SK-N-SH (cell line): ENCODE data around the gene PLCXD1. TPM values are rescaled to one million over a fixed set of nuclear protein-coding genes. Genes with fewer than 3 reads are reported as not detected.
A peak's percentile ranks its signal among the peaks of the same experiment; 100 is the strongest.

ENCODE experiments used
- CTCF ChIA-PET: fragments of 300-600, 350-600 bp; formaldehyde crosslinking; extraction: SDS; loops from one replicate; lab custom pipeline; 2021; lab: Yijun Ruan, JAX
- POLR2A ChIA-PET: fragments of 350-600 bp; sonication (Branson Sonifier 250); formaldehyde crosslinking; extraction: SDS; loops from one replicate; lab custom pipeline; 2020; ENCODE audit warnings: antibody characterized with exemption, inconsistent platforms; lab: Yijun Ruan, JAX
- DNase-seq: peaks from one replicate; pipeline ENCODE4 v3.0.0; 2012
- H2AFZ ChIP-seq: fragments of 200-600 bp; sonication (generic); 2 replicates; pipeline ENCODE4 v1.8.1; 2016; ENCODE audit warnings: antibody characterized with exemption, mild to moderate bottlenecking, low read depth
- H3F3A ChIP-seq: fragments of 200-600 bp; sonication (generic); replicated peaks from 2 replicates; pipeline ENCODE3; 2016; ENCODE audit warnings: antibody characterized with exemption, mild to moderate bottlenecking; ENCODE audit not compliant: insufficient read depth
- H3K27ac ChIP-seq, 2 experiments: fragments of 200-500 bp in 1 of 2; fragments of 200-600 bp in 1 of 2; sonication (Bioruptor generic) in 1 of 2; sonication (generic), shearing (Covaris generic) in 1 of 2; 2 replicates each; pipeline versions ENCODE4 v1.5.1 to v1.6.1; 2014 to 2016; ENCODE audit warnings: low read depth in 2 of 2, inconsistent platforms in 1 of 2, low read length in 1 of 2, mild to moderate bottlenecking in 1 of 2, mixed read lengths in 1 of 2
- H3K27me3 ChIP-seq: fragments of 200-600 bp; sonication (generic), shearing (Covaris generic); 2 replicates; pipeline ENCODE4 v1.6.1; 2016; ENCODE audit warnings: mixed run types; ENCODE audit not compliant: insufficient read depth
- H3K36me3 ChIP-seq, 2 experiments: fragments of 200-500 bp in 1 of 2; fragments of 200-600 bp in 1 of 2; sonication (Bioruptor generic) in 1 of 2; sonication (generic) in 1 of 2; replicated peaks in 1 of 2; 2 replicates each; pipeline versions ENCODE3 to v1.5.1; 2014 to 2016; ENCODE audit warnings: low read length in 1 of 2, mild to moderate bottlenecking in 1 of 2; ENCODE audit not compliant: insufficient read depth in 2 of 2, control insufficient read depth in 1 of 2
- H3K4me1 ChIP-seq, 2 experiments: fragments of 200-500 bp in 1 of 2; fragments of 200-600 bp in 1 of 2; sonication (Bioruptor generic) in 1 of 2; sonication (generic), shearing (Covaris generic) in 1 of 2; 2 replicates each; pipeline versions ENCODE4 v1.5.1 to v1.6.1; 2014 to 2016; ENCODE audit warnings: low read depth in 1 of 2, low read length in 1 of 2, mixed run types in 1 of 2; ENCODE audit not compliant: insufficient read depth in 2 of 2, control insufficient read depth in 1 of 2
- H3K4me2 ChIP-seq: fragments of 200-600 bp; sonication (generic), shearing (Covaris generic); 2 replicates; pipeline ENCODE4 v1.6.1; 2017; ENCODE audit warnings: mixed run types
- H3K4me3 ChIP-seq, 2 experiments: fragments of 200-500 bp in 1 of 2; fragments of 200-600 bp in 1 of 2; sonication (Bioruptor generic) in 1 of 2; sonication (generic), shearing (Covaris generic) in 1 of 2; 2 replicates each; pipeline versions ENCODE4 v1.5.1 to v1.8.1; 2014 to 2016; ENCODE audit warnings: low read depth in 2 of 2, inconsistent platforms in 1 of 2, low read length in 1 of 2, mild to moderate bottlenecking in 1 of 2, mixed read lengths in 1 of 2, moderate library complexity in 1 of 2
- H3K79me2 ChIP-seq: fragments of 200-600 bp; sonication (generic); 2 replicates; pipeline ENCODE4 v1.8.1; 2017; ENCODE audit warnings: mild to moderate bottlenecking; ENCODE audit not compliant: insufficient read depth
- H3K9ac ChIP-seq: fragments of 200-600 bp; sonication (generic); 2 replicates; pipeline ENCODE4 v1.6.1; 2017; ENCODE audit warnings: mixed run types
- H3K9me2 ChIP-seq: fragments of 200-600 bp; sonication (generic); 2 replicates; pipeline ENCODE4 v1.6.1; 2017; ENCODE audit warnings: mixed run types
- H3K9me3 ChIP-seq: fragments of 200-600 bp; sonication (generic); 2 replicates; pipeline ENCODE4 v1.6.1; 2017; ENCODE audit warnings: mixed run types, mild to moderate bottlenecking, moderate library complexity
- H4K20me1 ChIP-seq: fragments of 200-600 bp; sonication (generic); 2 replicates; pipeline ENCODE4 v1.6.1; 2017; ENCODE audit warnings: mild to moderate bottlenecking, mixed run types; ENCODE audit not compliant: insufficient read depth
- CTCF ChIP-seq: fragments of 200-600 bp; sonication (generic); IDR thresholded peaks from 2 replicates; pipeline ENCODE4 v1.6.1; 2017; ENCODE audit warnings: antibody characterized with exemption, mild to moderate bottlenecking, moderate library complexity
- FOSL2 ChIP-seq: IDR thresholded peaks from 2 replicates; pipeline ENCODE4 v1.4.0; 2012; ENCODE audit warnings: low read depth, mild to moderate bottlenecking, moderate library complexity, borderline replicate concordance
- FOXJ3 ChIP-seq: sonication (generic); formaldehyde crosslinking; IDR thresholded peaks from 2 replicates; pipeline ENCODE4 v1.5.1; 2020; ENCODE audit warnings: mild to moderate bottlenecking, missing genetic modification reagents
- MAX ChIP-seq: IDR thresholded peaks from 2 replicates; pipeline ENCODE4 v1.4.0; 2012; ENCODE audit warnings: low read depth
- PBX3 ChIP-seq: IDR thresholded peaks from 2 replicates; pipeline ENCODE4; 2012
- RAD21 ChIP-seq: IDR thresholded peaks from 2 replicates; pipeline ENCODE4 v1.6.1; 2012; ENCODE audit warnings: mild to moderate bottlenecking, low read length
- REST ChIP-seq: IDR thresholded peaks from 2 replicates; pipeline ENCODE4 v1.6.1; 2012; ENCODE audit warnings: mild to moderate bottlenecking, low read depth, low read length, moderate library complexity
- SIN3A ChIP-seq: IDR thresholded peaks from 2 replicates; pipeline ENCODE4 v1.6.1; 2012; ENCODE audit warnings: low read depth, mild to moderate bottlenecking, low read length, moderate library complexity, borderline replicate concordance
- SMC3 ChIP-seq: IDR thresholded peaks from 2 replicates; pipeline ENCODE4 v1.6.1; 2012; ENCODE audit warnings: low read depth, low read length, improper control_type of control experiment
- TAF1 ChIP-seq: IDR thresholded peaks from 2 replicates; pipeline ENCODE4 v1.6.1; 2012; ENCODE audit warnings: low read depth, mild to moderate bottlenecking, low read length, moderate library complexity, borderline replicate concordance
- TEAD4 ChIP-seq: IDR thresholded peaks from 2 replicates; pipeline ENCODE4 v1.4.0; 2012; ENCODE audit warnings: mild to moderate bottlenecking, borderline replicate concordance; ENCODE audit not compliant: insufficient read depth
- USF1 ChIP-seq: IDR thresholded peaks from 2 replicates; pipeline ENCODE4 v1.4.0; 2012; ENCODE audit warnings: low read depth, borderline replicate concordance
- WGBS: methylation state at CpG from one replicate; pipeline ENCODE4 v1.1.6; 2017; ENCODE audit warnings: low lambda C conversion rate; 5-methylcytosine and 5-hydroxymethylcytosine counted together
- polyA plus RNA-seq, 3 experiments: library from polyadenylated mRNA; depleted of rRNA; stranded (reverse); fragments of >200 nt; gene quantifications; 2 replicates each; pipeline ENCODE4 v1.2.3, GENCODE V29; 2012

PLCXD1 gene
- polyA plus RNA-seq, 1 of the 3 experiments (the other 2 are of a cell fraction) = 14.8 TPM

GRCh38 chrX:320126-320783 is 39.1 kb downstream of the PLCXD1 start:
- H3K9me2 ChIP-seq = no peaks in the 10 kb centered on the region

GRCh38 chrX:323721-324628 is 42.8 kb downstream of the PLCXD1 start:
- DNase-seq = peak; percentile 66
- H3K4me3 ChIP-seq = no peak overlapping the region
- H3K4me2 ChIP-seq = no peak overlapping the region

More at GRCh38 chrX:320126-320783, 39.1 kb downstream of the PLCXD1 start:
- Histone ChIP-seq H3K36me3 (peaks cover 0 to 2% of the 10 kb centered on the region in 2 experiments), H2AFZ (no peak overlapping the region), H3F3A (no peaks in the 10 kb centered on the region), H3K4me3 (peak overlapping the region; percentile 85 to 90), H3K4me2 (peak overlapping the region; percentile 98)
- DNase-seq = no peak
- no peak for TF ChIP-seq REST
- no peak for TF ChIP-seq SIN3A
- no peak for TF ChIP-seq FOXJ3 (CRISPR knock-in tag)
- TF ChIP-seq FOSL2 = no peak
- TF ChIP-seq, all 33 proteins: peak for 0
- ChIA-PET POLR2A (no interaction called here), CTCF (no interaction called here)
- H3K9ac ChIP-seq = peak overlapping the region; percentile 90
- H4K20me1 ChIP-seq = 0 out of 2 replicates have a peak, but pooled peaks cover 8% of the 10 kb centered on the region
- peaks cover 5 to 13% of the 10 kb centered on the region in 2 experiments; a peak in 2 of 4 replicates for H3K4me1 ChIP-seq
- 62% methylated on average over 12 of the region's 24 CpGs for WGBS
- H3K9me3 ChIP-seq = no peaks in the 10 kb centered on the region
- peaks cover 16% of the 10 kb centered on the region; the same call in 1 of the 2 replicates for H3K79me2 ChIP-seq
- H3K27me3 ChIP-seq = no peaks in the 10 kb centered on the region
- no peak overlapping the region for H3K27ac ChIP-seq

More at GRCh38 chrX:323721-324628, 42.8 kb downstream of the PLCXD1 start:
- H3K27ac ChIP-seq = no peak overlapping the region
- H3K79me2 ChIP-seq = peaks cover 6% of the 10 kb centered on the region; the same call in 1 of the 2 replicates
- no peaks in the 10 kb centered on the region for H4K20me1 ChIP-seq
- no peaks in the 10 kb centered on the region for H3F3A ChIP-seq
- no peaks in the 10 kb centered on the region for H3K9me3 ChIP-seq
- CTCF ChIA-PET = no interaction called here
- no peak overlapping the region for H2AFZ ChIP-seq
- H3K36me3 ChIP-seq = no peaks in the 10 kb centered on the region
- no peaks in the 10 kb centered on the region for H3K9me2 ChIP-seq
- peaks cover 0 to 7% of the 10 kb centered on the region in 2 experiments; a peak in 1 of 4 replicates for H3K4me1 ChIP-seq
- H3K9ac ChIP-seq = no peak overlapping the region
- TF ChIP-seq TAF1 (no peak), MAX (no peak), PBX3 (no peak), SMC3 (peak; percentile 40), FOXJ3 (CRISPR knock-in tag) (no peak), RAD21 (peak; percentile 58), TEAD4 (no peak), USF1 (no peak), CTCF (peak; percentile 45)
- TF ChIP-seq, all 33 proteins: peak for 3
- 8% methylated on average over 34 of the region's 38 CpGs for WGBS
- POLR2A ChIA-PET = no interaction called here
- no peaks in the 10 kb centered on the region for H3K27me3 ChIP-seq
